Peyer's patch (tissue), 4 donors: ENCODE results near the gene CYB5B.

ENCODE experiments used
- POLR2A ChIP-seq, 2 donors: fragments of 450-650 bp; IDR thresholded peaks; one replicate each; pipeline ENCODE4 v1.5.1; 2017; ENCODE audit warnings: antibody characterized with exemption in 2 of 2, mild to moderate bottlenecking in 2 of 2, moderate library complexity in 2 of 2
- TF ChIP-seq, protein P1 (sequence below), 6 experiments: fragments of 450-650 bp in 4 of 6; fragments of 200-600 bp in 2 of 6; sonication (generic) in 1 of 6; IDR thresholded peaks; one replicate each; pipeline ENCODE4 v1.5.1; 2017 to 2019; ENCODE audit warnings: antibody characterized with exemption in 6 of 6, mild to moderate bottlenecking in 3 of 6, moderate library complexity in 1 of 6

DNA sequence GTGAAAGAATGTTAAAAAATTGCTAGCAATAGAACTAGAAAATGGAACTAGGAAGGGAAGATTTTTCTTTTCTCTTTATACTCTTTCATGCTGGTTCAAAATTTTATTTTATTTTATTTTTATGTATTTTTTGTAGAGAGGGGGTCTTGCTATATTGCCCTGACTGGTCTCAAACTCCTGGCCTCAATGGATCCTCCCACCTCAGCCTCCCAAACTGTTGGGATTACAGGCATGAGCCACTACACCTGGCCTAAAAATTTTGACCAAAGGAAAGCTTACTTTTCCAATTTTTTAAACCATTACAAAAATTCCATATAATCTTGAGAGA lies 28.6 kb upstream of the CYB5B start:
- TF ChIP-seq, protein P1, sequence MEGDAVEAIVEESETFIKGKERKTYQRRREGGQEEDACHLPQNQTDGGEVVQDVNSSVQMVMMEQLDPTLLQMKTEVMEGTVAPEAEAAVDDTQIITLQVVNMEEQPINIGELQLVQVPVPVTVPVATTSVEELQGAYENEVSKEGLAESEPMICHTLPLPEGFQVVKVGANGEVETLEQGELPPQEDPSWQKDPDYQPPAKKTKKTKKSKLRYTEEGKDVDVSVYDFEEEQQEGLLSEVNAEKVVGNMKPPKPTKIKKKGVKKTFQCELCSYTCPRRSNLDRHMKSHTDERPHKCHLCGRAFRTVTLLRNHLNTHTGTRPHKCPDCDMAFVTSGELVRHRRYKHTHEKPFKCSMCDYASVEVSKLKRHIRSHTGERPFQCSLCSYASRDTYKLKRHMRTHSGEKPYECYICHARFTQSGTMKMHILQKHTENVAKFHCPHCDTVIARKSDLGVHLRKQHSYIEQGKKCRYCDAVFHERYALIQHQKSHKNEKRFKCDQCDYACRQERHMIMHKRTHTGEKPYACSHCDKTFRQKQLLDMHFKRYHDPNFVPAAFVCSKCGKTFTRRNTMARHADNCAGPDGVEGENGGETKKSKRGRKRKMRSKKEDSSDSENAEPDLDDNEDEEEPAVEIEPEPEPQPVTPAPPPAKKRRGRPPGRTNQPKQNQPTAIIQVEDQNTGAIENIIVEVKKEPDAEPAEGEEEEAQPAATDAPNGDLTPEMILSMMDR (IDR thresholded peaks at IDR 0.05): no peak
- no peak for TF ChIP-seq POLR2A (IDR thresholded peaks at IDR 0.05)
